Measurements from ENCODE around the gene REXO5.
"Not testable (repeated sequence)": the region's sequence is repeated elsewhere in the genome, so short reads cannot be mapped to it uniquely, and the experiment has no call there.

Gene REXO5

DNA sequence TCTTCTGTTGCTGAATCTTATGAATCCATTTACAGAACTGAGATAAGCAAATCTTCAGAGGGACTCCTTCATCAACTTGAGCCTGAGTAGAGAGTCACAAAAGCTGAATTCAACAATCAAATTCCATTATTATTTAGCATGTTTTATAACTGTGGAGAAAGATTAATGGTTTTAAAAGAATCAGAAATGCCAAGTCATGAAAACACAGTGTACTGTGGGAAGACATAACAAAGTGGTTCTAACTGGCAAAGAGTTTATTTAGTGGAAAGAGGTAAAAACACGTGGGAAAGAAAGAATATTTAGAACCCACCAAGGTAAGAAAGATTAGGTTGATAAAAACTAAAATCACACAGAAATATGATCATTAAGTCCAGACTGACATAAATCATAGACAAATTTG, 5.0 kb upstream of the REXO5 start:
- DNase-seq, result no peak

DNA sequence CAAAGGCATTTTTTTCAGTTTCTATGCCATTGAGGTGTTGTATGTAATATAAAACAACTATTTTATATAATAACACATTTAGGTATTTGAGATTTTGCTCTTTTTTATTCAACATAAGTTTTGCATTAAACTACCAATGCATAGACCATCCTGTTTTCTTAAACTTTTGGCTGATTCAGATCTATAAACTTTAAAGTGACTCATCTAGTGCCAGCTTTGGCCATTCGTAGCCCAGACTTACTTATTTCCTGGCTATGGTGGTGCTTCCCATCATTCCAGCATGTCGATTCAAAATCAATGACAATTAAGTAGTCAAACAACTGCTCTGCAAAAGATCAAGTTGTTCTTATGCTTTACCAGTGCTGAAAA, 3.2 kb upstream of the REXO5 start:
- DNase-seq, result no peak

DNA sequence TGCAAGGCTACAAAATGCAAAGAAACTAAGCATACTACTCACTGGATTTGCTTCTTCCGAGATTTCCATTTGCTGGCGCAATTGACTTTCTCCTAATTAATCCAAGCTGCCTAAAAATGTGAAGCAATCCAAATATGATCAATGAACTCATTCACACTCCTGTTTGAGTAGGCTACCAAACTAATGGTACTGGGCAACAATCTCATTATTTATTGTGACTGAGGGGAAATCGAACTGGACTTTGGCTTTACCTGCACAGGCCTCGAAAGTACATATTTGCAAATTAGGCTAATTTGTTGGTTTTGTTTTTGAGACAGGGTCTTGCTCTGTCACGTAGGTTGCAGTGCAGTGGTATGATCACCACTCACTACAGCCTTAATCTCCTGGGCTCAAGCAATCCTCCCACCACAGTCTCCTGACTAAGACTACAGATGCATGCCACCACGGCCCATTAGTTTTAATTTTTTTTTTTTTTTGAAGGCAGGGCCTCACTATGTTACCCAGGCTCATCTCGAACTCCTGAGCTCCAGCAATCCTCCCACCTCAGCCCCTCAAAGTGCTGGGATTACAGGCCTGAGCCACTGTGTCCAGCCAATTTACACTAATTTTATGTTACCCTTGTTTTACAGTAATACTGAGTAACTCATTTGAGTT, 2.6 kb upstream of the REXO5 start:
- no peak for DNase-seq

DNA sequence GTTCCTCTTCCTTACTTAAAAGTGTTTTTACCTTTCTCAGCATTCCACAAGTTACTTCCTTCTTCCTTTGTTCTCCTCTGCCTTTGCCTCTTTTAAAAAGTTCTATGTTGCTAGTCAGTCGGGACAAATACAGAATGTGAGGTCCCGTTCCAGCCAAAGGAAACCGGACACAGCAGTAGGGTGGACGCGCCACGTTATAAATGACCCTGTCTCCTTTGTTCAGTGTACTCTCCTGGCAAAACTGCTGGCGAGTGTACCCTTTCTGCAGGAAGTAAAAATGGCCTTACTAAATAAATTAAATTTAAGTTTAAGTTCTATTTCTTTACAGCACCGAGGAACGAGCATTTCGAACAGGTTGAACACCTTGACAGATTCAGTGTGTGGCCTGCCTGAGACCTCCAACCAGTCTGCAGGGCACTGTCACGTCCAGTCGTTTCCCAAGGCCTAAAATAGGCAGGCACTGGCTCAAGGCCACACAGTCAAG, 601 bp upstream of the REXO5 start:
- DNase-seq, result not testable (repeated sequence)

DNA sequence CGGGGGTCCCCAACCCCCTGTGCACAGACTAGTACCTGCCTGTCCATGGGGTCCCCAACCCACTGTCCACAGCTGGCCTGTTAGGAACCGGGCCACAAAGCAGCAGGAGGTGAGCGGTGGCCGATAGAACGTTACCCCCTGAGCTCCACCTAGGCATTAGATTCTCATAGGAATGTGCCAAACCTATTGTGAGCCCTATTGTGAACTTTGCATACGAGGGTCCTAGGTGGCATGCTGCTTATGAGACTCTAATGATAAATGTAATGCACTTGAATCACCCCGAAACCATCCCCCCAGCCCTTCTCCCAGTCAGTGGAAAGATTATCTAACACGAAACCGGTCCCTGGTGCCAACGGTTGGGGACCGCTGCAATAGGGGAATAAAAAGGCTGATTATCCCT, 1.5 kb downstream of the REXO5 start:
- DNase-seq, result no peak

DNA sequence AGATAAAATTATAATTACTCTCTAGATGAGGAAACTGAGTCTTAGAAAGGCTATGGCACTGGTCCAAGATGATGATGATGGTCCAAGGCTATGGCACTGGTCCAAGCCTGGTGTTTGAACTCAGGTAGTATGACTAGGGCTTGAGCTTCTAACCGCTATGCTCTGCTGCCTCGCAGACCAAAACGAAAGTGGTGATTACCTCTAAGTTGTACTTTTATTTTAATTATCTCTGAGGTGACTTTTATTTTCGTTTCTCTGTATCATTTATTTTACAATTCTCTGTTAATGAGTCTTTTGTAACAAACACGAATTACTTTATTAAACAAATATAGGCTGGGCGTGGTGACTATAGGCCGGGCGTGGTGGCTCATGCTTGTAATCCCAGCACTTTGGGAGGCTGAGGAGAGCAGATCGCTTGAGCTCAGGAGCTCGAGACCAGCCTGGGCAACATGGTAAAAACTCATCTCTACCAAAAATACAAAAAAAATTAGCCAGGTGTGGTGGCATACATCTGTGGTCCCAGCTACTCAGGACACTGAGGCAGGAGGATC, 5.6 kb downstream of the REXO5 start:
- DNase-seq, result no peak

DNA sequence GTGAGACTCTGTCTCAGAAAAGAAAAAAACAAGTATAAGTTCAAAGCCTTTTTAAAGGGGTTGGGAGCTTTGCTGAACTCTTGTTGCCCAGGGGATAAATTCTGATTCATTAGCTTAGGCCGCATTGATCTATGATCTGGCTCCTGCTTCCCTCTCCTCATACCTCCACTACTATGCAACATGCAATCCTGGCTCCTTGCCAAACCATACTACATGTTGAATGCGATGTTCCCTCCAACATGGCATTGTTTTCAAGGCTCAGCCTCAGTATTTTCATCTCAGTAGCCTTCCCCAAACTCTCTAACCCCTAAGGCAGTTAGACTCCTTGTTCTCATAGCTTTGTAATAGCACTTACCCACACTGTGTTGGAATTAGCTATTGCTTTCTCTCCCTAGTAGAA, 6.2 kb downstream of the REXO5 start:
- no peak for DNase-seq

DNA sequence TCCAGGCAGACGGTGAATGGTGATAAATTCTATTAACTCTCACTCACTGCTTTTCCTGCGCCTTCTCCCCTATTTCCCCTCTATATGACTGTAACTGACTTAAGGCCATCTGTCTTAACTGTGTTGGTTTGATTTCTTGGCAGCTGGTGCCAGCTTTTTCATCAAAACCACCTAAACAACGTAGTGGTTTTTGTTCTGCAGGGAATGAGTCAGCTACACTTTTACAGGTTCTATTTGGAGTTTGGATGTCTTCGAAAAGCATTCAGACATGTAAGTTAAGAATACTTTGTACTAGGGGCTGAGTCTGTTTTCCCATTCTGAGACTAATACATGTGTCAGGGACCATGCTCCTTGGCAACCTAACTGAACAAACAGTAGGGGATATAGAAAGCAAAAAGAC, 8.5 kb downstream of the REXO5 start:
- no peak for DNase-seq

DNA sequence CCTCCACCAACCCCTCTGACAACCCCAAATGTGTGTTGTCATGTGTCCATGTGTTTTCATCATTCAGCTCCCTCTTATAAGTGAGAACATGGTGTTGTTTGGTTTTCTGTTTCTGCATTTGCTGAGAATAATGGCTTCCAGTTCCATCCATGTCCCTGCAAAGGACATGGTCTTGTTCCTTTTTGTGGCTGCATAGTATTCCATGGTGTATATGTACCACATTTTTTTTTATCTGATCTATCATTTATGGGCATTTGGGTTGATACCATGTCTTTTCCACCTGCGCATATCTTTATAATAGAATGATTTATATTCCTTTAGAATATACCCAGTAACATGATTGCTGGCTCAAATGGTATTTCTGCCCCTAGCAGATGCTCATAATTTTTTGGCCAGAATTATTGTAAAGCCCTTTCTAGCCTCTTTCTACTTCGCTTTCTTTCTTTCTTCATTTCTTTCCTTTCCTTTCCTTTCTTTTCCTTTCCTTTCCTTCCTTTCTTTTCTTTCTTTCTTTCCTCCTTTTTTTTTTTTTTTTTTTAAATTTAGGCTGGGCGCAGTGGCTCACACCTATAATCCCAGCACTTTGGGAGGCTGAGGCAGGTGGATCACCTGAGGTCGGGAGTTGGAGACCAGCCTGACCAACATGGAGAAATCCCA, 12.7 kb downstream of the REXO5 start:
- DNase-seq, result no peak

DNA sequence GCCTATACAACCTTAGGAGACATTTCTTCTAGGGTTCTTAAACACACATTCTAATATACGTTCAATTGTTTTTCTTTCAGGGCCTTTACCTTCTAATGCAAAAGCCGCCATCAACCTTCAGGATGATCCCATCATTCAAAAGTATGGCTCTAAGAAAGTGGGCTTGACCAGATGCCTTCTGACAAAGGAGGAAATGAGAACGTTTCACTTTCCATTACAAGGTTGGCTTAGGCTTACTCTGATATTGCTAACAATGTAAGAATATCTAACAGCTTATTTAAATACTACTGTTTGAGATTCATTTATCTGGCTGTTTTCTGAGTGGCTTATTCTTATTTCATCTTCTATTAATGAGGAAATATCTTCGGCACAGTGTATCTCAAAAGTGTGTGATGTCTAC, 15.4 kb downstream of the REXO5 start:
- DNase-seq, result no peak

DNA sequence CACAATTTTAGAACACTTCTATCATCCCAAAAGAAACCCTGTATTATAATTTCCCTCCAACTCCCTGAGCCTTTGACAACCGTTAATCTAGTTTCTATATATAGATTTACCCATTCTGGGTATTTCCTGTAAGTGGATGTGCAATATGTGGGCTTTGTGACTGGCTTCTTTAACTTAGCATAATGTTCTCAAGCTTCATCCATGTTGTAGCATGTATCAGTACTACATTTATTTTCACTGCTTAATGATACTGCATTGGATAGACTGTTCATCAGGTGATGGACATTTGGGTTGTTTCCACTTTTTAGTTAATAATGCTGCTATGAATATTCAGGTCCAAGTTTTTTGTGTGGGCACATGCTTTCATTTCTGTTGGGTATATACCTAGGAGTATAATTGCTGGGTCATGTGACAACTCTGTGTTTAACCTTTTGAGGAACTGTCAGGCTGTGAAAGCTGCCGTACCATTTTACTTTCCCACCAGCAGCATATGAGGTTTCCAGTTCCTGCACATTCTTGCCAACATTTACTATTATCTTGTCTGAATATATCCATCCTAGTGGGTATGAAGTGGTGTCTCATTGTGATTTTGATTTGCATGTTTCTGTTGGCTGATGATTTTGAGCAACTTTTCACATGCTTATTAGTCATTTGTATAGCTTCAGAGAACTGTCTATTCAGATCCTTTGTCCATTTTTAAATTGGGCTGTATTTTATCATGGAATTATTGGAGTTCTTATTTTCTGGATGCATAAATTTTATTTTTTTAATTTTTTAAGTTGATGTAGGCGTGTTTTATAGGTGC, 16.4 kb downstream of the REXO5 start:
- no peak for DNase-seq

DNA sequence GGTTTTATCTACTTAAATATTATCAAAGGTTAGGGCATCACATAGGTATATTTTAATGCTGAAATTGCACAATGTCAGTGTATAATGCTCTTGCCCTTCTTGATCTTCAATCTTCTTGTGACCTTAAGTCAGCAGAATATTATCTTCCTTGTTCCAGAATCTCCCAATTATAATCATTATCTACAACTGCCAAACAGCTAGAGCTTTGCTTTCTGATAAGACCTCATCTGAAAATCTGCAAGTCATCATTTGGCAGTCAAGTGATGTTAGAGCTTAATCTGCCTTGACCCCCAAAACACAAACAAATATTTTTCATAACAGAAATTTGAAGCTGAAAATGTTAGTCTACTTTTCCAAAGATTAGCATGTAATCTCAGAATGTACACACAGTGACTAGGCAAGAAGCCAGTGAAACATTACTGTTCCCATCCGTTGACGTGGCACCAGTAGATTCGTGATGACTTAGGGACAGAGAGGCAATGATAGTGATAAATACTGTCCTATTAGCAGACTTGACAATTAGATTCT, 19.8 kb downstream of the REXO5 start:
- no peak for DNase-seq

DNA sequence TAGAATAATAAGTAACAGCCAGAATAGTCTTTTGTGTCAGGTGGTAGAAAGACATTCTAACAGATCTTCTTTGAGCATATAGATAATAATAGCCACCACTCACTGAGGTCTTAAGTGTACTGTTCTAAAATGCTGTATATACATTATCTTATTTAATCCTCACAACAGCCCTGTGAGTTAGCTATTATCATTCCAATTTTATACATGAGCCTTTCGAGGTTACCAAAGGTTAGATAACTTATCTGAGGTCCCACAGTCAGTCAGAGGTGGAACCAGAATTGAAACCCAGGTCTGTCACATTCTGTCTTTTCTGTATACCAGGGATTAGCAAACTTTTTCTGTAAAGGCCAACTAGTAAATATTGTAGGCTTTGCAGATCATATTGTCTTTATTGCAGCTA, 23.2 kb downstream of the REXO5 start:
- no peak for DNase-seq

DNA sequence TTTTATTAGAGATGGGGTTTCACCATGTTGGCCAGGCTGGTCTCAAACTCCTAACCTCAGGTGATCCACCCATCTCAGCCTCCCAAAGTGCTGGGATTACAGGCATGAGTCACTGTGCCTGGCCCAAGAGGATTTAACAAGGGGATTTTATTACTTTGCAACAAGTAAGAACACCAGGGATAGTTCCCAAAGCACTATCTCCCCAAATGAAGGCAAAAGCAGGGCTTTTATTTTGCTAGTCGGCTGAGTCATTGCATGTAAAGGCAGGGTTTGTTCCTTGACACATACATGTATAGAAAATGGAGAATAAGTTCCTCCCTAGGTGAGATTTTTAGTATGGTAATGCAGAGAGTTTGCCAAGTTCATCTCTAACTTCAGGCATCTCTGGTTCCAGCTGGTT, 24.0 kb downstream of the REXO5 start:
- DNase-seq, result no peak

DNA sequence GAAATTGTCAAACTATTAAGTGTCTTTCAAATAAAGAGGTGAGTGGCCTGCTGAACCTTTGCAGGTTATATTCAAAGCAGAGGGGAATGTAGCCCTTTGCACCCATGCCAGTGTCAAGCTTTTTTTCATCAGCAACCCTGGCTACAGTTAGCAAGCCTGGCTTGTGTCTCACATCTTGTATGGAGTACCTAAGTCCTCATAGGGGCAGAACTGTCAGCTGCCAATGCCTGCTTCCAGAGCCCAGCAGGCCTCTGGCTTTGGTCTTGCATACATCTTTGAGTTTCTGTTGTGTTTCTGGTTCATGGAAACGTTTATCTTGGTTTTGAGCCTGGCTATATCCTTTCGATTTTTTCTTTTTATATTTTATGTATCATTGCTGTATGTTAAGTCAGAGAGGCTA, 26.8 kb downstream of the REXO5 start:
- DNase-seq, result no peak

DNA sequence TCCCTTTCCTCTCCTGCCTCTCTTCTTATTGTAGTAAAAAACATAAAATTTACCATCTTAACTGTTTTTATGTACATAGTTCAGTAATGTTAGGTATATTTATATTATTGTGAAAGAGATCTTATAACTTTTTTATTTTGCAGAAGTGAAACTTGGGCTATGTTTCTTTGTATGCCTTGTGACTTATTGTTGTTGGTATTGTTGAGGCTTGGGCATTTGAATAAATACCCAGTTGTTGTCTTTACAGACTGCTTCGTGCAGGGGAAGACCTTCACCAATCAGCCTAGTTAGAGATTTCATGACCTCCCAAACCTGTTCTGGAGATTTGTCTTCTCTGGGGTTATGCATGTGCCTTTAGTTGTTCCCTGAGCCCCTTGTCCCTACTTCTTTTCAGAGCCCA, 31.9 kb downstream of the REXO5 start:
- DNase-seq, result no peak

DNA sequence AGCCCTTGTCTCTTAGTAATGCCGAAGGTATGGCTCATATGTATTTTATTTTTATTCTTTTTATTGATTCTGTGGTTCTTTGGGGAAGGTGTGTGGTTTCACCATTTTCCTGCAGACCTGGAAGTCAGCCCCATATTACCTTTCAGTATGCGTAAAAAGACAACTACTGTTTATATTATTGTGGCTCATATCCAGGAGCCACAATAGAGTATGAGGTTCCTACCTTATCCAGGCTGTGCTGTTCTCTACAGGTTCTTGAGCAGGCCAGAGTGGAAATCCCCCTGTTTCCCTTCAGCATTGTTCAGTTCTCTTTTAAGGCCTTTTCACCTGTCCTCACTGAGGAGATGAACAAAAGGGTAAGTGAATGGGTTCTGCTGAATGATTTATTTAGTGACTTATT, 33.2 kb downstream of the REXO5 start:
- DNase-seq, result no peak

DNA sequence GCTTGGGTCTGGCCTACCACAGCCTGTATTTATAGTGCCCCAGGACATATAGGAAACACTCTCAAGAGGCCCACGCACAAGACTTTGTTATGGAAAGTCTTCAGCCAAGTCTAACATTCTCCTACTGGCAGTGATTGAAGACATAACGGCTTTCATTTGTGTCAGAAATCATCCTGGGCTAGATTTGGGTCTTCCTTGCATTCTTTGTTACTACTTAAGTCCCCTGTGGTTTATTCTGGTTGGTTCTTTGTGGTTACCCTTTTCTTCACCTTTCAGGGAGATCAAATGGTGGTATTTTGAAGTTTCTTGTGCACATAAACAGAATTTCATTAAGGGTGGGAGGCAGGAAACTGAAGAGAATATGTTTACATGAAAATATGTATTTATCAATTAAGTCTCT, 37.7 kb downstream of the REXO5 start:
- no peak for DNase-seq

DNA sequence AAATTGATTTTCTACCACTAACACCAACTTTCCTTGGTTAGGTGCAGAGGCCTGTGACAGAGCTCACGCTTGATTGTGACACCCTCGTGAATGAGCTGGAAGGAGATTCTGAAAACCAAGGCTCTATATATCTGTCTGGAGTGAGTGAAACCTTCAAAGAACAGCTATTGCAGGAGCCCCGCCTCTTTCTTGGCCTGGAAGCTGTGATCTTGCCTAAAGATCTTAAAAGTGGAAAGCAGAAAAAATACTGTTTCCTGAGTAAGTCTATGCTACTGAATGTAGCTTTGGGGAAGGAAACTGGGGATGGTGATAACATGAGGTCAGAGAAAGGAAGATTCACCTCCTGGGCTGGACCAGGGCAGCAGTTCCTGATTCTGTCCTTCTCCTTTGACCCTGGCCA, 38.3 kb downstream of the REXO5 start:
- no peak for DNase-seq

DNA sequence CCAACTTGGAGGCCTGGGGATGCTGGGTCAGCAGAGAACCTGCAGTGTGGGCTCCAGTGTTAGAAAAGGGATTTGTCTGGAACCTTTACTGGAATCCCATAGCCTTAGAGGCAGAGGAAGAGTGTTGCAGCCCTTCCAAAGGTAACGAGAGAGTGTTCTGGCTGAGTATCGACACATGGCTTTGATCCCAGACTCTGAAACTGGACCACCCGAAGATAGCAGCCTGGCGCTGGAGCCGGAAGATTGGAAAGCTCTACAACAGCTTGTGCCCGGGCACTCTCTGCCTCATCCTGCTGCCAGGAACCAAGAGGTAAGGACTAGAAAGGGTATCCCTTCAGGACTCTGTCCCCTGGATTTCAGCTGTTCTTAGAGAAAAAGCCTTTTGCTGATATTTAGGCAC, 39.7 kb downstream of the REXO5 start:
- DNase-seq, result no peak

DNA sequence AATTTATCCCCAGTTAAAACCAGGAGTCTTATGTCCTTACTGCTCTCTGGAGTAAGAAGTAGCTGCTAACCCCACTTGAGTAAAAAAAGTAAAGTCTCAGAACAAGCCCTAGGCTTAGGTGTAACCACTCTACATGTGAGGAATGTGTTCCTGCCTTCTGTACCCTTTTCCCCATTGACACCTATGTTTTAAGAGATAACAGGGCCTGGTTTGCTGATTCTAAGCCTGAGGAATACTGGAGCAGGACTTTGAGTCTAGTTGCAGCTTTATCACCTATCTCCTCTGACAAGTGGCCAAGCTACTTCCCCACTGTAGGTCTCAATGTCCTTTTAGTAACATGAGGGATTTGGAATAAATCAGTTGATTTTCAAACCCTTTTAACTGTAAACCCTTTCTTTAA, 40.2 kb downstream of the REXO5 start:
- DNase-seq, result no peak

DNA sequence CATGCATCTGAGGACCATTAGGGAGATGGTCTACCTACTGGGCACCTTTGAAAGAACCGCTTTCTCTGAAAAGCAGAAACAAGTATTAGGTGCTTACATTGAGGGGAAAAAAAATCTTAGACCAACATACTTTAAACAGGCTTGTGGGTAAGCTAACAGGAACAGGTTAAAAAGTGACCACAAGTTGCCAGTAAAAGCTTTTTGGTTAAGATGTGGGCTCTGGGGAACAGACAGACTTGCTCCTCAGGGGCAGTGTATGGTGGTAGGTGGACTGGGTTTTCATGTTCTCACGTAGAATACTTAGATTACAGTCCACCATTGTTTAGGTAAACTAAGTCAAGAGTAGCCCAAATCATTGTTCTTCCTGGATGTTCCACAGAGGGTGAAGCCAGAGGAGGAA, 41.2 kb downstream of the REXO5 start:
- no peak for DNase-seq

DNA sequence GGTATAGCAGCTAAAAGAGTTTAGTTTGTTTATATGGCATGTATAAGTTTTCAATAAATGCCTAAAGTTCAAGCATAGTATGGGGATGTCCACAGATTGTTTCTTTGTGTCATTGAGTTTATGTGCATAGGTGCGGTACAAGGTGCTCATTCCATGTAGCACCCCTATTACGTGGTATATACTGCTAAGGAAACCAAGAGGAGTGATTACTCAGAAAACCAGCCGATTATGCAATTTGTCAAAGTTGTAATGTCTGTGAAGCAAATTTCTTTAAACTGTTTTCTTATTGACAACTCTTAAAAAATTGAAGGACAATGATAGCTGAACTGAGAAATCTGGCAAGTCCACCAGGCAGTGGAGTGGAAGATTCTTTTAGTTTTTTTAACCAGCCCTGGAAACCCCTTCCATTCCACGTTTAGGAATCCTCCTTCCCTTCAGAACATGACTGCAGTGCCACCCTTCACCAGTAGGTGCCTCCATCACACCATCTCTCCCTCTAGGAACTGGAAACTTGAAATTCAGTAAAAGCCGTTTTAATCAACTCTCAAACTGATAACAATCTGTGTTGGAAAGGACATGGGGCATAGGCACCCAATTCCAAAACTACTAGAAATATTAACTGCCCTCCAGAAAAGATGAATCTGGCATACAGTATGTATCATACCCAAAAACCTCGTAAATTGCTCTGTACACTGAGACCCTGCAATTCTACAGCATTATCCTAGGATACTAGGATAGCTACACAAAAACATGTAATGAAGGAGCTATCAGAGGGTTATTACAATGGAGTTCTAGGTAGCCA, 43.5 kb downstream of the REXO5 start:
- peak; percentile 68 for DNase-seq

Measured in activated CD4-positive, alpha-beta T cell treated with anti-CD3 and anti-CD28 coated beads, Interleukin-2, amount 50 U/mL, for 1 hour (primary cell).